ENCODE results near the gene MINDY4.

DNA sequence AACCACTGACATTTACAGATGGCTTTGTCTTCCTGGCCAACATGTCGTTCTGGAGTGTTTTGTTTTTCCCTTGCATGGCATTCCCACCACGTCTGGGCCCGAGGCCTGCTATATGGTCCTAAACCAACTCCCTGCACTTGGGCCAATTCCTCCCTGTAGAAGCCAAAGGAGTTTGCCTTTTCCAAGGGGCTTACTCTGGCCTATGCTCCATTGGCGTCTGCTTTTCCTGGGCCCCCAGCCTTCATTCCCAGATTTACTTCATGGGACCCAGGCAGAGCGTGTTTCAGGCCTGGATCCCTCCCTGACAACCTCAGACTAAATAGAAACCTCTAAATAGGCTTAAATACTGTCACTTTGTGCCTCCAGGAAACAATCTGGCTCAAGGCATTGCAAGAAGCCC, 60.7 kb downstream of the MINDY4 start:
- TF ChIP-seq, protein P1, sequence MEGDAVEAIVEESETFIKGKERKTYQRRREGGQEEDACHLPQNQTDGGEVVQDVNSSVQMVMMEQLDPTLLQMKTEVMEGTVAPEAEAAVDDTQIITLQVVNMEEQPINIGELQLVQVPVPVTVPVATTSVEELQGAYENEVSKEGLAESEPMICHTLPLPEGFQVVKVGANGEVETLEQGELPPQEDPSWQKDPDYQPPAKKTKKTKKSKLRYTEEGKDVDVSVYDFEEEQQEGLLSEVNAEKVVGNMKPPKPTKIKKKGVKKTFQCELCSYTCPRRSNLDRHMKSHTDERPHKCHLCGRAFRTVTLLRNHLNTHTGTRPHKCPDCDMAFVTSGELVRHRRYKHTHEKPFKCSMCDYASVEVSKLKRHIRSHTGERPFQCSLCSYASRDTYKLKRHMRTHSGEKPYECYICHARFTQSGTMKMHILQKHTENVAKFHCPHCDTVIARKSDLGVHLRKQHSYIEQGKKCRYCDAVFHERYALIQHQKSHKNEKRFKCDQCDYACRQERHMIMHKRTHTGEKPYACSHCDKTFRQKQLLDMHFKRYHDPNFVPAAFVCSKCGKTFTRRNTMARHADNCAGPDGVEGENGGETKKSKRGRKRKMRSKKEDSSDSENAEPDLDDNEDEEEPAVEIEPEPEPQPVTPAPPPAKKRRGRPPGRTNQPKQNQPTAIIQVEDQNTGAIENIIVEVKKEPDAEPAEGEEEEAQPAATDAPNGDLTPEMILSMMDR (conservative IDR thresholded peaks at IDR 0.05 in 1 of 2, IDR thresholded peaks at IDR 0.05 in 1 of 2; ENCODE audit: extremely low read depth in 1 of 2, insufficient read depth in 1 of 2, low read depth in 1 of 2, low read length in 2 of 2), result no peak
- no peak for TF ChIP-seq EZH2 (IDR thresholded peaks at IDR 0.05; ENCODE audit: borderline replicate concordance, low read length)
